Endometrial microvascular endothelial cells (primary cell): ENCODE data around the gene DCTN2. TPM values are rescaled to one million over a fixed set of nuclear protein-coding genes. Genes with fewer than 3 reads are reported as not detected.
"Not testable (repeated sequence)": the region's sequence is repeated elsewhere in the genome, so short reads cannot be mapped to it uniquely, and the experiment has no call there.

Source experiments
- in situ Hi-C: cut with HindIII; loops from 2 replicates; pipeline ENCODE4 v1.10.0; 2017; ENCODE audit warnings: low sequenced_read_pairs, low pct_unique_long_range_greater_than_20kb; ENCODE audit errors: inconsistent ontology term
- total RNA-seq: library from RNA; depleted of rRNA; stranded (reverse); fragments of >200 nt; gene quantifications from one replicate; pipeline ENCODE4 v1.2.3, GENCODE V29; 2015; ENCODE audit errors: inconsistent ontology term

Gene DCTN2
- total RNA-seq, 1 donor from 2014 or later = 221 TPM

DNA sequence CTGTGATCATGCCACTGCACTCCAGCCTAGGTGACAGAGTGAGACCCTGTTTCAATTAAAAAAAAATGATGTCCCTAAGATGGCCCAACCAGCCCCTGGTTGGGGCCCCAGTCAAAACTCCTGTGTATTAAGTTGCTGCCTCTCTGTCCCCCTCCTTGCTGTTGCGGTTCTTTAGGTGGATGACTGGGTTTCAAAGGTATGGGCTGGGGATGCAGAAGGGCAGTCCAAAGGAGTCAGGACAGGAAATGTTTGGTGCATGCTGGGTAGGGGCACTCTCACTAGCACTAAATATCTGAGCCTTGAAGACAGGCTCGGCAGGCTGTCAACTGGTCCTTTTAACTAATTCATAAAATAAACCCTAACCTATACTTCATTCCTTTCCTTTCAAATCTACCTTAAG, 32.0 kb upstream of the DCTN2 start:
- in situ Hi-C loops = no loop called here

DNA sequence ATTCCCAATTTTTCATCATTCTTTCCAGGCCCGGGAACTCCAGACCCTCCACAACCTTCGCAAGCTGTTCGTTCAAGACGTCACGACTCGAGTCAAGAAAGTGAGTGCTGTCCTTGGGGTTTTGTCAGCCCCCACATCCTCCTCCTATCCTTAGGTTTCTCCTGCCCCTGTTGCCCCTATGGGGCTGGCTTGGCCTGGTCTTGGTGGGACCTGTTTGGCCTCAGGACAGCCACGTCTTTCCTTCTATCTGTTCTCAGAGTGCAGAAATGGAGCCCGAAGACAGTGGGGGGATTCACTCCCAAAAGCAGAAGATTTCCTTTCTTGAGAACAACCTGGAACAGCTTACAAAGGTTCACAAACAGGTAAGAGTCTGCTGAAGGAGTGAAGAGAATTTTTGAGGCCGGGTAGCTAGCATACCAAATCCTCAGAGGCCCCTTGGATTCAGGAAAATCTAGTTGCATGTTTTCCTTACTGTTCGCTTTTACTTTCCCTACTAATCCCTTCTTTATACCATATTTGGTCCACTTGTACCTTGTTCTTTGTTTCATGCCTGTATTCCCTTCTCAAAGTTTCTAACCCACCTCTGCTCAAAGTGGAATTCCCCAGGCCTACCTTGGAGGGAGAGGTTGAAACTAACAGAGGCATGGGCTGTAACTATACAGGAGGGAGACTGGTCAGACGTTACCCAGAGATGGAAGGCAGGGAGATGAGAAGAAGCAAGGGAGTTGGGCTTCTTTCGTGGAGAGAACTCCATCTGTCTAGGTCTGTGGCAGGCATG, 31.2 kb upstream of the DCTN2 start:
- in situ Hi-C loops = no loop called here

DNA sequence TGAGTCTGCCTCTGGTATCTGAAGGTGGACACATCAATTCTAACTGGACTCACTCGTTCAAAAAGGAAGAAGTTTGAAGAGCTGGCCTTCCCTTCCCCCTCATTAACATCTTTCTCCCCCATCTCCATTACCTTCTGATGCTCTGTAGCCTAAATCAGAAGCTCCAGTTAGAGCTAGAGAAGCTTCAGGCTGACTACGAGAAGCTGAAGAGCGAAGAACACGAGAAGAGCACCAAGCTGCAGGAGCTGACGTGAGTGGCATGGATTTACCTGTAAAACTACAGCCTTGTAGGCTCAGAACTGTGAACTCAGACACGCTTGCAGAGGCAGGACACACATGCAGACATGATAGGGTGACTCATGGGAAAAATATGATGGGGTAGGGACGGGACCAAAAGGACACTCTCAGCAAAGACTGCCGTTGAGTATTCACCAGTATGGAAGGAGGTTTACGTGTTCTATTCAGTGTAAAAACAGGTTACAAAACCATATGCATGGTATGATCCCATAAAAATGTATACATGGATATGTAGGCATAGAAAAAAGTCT, 29.7 kb upstream of the DCTN2 start:
- in situ Hi-C loops = no loop called here

DNA sequence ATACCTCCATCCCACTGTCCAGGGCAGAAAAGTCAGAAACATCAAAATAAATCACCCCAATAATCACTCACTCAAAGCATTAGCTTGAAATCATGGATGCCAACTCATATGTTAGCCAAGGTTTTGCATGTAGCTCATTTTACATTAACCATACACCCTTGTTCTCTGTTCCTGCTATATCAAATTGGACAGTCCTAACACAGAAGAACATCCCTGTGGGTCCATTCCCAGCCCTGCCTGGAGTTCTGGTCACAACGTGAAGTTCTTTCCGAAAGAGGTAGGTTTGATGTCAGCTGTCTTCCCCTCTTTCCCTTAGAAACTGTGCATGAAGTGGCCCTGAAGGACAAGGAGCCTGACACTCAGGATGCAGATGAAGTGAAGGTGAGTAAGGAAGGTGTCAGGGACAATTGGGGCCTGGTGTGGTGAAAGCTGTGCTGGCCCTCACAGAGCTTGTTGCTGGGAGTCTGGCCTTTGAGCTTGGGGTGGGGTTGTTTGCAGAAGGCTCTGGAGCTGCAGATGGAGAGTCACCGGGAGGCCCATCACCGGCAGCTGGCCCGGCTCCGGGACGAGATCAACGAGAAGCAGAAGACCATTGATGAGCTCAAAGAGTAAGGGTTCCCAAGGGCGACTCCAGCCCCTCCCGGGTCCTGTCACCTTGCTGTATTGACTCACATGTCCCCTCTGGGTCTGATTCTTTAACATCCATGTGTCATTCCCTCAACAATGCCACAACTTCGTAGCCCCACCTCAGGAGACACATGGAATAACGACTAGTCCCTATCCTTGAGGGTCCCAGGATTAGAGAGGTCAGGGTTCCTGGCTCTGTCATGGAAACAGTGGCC, 29.0 kb upstream of the DCTN2 start:
- in situ Hi-C loops = no loop called here

DNA sequence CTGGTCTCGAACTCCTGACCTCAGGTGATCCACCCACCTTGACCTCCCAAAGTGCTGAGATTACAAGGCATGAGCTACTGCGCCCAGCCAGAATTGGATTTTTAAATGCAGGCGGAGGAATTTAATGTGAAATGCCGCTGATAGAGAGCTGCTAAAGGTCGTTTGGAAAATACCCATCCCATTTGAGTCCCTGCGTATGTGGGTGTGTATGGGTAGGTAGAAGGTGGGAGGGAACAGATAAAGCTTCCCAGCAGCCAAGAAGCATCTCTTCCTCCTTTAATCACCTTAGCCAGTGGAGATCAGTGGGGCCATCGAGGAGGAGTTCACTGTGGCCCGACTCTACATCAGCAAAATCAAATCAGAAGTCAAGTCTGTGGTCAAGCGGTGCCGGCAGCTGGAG, 27.8 kb upstream of the DCTN2 start:
- in situ Hi-C loops = no loop called here

DNA sequence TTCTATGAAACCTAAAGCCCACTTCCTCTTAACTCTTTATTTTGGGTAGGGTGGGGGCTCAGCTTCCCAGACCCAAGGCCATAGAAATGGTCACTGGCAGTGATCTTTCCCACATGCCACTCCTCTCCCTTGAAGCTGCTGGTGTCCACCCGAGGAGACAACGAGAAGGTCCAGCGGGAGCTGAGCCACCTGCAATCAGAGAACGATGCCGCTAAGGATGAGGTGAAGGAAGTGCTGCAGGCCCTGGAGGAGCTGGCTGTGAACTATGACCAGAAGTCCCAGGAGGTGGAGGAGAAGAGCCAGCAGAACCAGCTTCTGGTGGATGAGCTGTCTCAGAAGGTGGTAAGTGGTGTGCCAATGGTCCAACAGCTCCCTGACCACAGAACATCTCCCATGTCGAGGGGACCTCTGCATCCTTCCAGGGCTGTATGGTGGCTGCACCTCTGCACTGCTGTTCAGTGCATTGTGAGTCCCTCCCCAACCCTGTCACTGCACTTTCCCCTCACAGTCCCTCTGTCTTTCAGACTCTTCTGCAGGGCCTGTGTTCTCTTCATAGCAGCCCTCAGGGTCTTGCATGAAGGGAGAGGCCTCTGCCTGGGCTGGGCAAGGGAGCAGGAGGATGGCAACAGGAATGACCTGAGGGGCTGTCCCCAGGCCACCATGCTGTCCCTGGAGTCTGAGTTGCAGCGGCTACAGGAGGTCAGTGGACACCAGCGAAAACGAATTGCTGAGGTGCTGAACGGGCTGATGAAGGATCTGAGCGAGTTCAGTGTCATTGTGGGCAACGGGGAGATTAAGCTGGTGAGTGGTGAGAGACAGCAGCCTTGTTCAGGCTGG, 25.2 kb upstream of the DCTN2 start:
- in situ Hi-C loops = no loop called here

DNA sequence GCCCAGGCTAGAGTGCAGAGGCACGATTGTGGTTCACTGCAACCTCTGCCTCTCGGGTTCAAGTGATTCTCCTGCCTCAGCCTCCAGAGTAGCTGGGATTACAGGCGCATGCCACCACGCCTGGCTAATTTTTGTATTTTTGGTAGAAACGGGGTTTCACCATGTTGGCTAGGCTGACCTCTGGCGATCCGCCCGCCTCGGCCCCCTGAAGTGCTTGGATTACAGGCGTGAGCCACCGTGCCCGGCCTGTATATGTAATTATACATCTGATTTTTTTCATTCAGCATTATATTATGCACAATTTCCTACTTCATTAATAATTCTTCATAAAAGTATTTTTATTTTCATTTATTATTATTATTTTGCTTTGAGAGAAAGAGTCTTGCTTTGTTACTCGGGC, 23.4 kb upstream of the DCTN2 start:
- in situ Hi-C loops = not testable (repeated sequence)

DNA sequence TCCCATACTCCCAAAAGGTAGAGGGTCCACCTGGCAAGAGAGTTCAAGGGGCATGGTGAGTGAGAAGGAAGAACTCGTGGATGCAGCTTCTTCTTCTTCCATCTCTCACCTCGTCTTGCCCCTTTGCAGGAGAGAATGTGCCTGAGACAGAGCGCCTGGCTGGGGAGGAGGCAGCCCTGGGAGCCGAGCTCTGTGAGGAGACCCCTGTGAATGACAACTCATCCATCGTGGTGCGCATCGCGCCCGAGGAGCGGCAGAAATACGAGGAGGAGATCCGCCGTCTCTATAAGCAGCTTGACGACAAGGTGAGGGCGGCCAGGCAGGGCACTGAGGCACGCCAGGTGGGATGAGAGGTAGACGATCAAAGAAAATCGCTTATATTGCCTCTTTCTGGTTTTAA, 22.9 kb upstream of the DCTN2 start:
- in situ Hi-C loops = no loop called here

DNA sequence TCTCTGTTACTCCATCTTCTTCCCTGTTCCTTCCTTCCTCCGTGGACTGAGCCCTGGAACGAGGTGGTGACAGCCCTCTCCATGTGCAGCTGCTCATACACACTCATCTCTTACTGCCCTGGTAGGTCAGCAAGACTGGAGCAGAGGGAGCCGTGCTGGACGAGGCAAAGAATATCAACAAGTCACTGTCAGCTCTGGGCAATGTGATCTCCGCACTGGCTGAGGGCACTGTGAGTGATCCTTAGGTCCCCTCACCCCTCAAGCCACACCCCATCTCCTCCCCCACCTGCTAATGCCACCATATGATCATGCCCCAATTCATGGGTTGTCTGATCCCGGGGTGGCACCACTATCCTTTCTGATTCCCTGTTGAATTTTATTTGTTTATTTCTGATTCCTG, 21.8 kb upstream of the DCTN2 start:
- in situ Hi-C loops = no loop called here

DNA sequence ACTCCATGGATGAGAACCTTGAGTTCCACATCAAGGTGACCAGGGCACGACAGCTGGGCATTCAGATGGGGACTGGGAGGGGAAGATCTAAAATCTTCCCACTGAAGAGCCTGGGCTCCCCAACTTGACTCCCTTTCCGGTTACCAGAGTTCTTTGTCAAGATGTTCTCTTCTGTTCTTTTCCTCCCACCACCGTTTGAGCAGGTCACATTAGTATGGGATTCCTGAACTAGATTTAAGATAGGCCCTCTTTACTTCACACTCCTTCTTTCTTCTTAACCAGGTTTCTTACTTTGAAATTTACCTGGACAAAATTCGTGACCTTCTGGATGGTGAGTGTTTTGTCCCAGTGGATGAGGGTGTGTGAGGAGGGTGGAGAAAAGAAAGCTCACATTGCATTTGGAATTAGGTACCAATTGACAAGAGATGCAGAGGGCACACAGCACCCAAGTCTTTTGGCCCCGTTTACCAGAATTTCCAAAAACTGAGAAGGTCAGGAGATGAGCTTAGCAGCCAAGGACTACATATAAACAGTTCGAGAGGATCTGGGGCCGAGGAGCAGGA, 17.3 kb upstream of the DCTN2 start:
- in situ Hi-C loops = no loop called here

DNA sequence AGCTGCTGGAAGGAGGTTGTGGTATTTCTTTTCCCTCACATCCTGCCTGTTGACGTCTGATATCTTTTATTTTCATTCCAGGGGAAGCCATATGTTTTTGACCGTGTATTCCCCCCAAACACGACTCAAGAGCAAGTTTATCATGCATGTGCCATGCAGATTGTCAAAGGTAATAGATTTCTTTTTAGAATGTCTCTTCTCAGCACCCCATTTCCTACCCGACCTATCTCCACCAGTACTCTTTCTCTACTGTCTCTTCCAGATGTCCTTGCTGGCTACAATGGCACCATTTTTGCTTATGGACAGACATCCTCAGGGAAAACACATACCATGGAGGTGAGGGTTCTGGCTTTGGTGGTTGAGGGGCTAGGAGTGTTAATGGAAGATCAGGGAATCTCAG, 16.4 kb upstream of the DCTN2 start:
- in situ Hi-C loops = no loop called here

DNA sequence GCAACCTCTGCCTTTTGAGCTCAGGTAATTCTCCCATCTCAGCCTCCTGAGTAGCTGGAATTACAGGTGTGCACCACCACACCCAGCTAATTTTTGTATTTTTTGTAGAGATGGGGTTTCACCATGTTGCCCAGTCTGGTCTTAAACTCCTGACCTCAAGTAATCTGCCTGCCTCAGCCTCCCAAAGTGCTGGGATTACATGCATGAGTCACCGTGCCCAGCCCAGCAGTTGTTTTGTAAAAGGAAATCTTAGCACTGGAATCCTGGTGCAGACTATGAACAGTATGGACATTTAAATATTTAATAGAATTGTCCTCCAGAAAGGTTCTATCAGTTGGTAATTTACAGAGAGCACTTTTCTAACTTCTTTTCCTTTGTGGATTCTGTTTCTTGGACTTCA, 14.1 kb upstream of the DCTN2 start:
- in situ Hi-C loops = not testable (repeated sequence)

DNA sequence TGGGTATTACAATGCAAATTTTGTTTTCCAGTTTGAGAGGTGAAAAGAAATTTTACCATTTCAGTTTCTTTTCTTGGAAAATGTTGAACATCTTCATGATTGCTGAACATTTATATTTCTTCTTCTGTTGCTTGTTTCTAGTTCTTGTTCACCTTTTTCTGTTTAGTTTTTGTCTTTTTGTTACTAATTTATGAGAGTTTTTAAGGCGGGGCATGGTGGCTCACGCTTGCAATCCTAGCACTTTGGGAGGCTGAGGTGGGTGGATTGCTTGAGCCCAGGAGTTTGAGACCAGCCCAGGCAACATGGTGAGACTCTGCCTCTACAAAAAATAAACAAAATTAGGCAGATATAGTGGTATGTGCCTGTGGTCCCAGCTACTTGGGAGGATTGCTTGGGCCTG, 13.5 kb upstream of the DCTN2 start:
- in situ Hi-C loops = no loop called here

DNA sequence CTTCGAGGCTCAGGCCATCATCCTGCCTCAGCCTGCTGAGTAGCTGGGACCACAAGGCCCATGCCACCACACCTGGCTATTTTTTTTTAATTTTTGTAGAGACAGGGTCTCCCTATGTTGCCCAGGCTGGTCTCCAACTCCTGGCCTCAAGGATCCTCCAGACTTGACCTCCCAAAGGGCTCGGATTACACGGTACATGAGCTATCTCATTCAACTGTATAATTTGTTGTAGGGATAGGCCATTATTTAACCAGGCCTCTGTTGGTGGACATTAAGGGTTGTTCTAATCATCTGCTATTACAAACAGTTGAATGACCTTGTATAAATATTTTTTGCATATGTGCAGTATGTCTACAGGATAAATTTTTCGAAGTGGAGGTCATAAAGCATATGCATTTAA, 11.9 kb upstream of the DCTN2 start:
- in situ Hi-C loops = no loop called here

DNA sequence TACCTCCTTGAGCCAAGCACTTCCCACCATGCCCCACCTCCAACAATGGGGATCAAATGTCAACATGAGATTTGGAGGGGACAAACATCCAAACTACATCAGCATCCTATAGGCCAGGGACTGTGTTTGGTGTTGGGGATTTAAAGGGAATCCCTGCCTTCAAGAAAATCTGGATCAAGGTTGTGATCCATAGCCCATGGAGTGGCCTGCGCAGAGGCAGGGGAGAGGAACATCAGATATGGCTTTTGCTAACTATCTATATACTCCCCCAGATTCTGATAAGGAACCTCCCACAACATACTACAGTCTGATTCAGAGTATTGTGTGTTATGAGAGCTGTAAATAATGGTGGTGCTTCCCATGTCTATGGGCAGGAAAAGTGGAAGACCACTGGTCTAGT, 7.9 kb upstream of the DCTN2 start:
- in situ Hi-C loops = no loop called here

DNA sequence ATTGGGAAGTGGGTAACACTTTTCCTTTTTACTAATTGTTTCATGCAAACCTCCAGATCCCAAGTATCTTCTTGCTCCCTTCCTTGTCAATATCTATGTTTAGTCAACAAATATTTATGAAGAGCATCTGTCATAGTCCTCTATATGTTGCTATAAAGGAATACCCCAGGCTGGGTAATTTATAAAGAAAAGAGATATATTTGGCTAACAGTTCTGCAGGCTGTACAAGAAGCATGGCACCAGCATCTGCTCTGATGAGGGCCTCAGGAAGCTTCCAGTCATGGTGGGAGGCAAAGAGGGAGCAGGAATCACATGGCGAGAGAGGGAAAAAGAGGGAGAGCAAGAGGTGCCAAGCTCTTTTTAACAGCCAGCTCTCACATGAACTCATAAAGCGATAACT, 7.5 kb upstream of the DCTN2 start:
- in situ Hi-C loops = no loop called here

DNA sequence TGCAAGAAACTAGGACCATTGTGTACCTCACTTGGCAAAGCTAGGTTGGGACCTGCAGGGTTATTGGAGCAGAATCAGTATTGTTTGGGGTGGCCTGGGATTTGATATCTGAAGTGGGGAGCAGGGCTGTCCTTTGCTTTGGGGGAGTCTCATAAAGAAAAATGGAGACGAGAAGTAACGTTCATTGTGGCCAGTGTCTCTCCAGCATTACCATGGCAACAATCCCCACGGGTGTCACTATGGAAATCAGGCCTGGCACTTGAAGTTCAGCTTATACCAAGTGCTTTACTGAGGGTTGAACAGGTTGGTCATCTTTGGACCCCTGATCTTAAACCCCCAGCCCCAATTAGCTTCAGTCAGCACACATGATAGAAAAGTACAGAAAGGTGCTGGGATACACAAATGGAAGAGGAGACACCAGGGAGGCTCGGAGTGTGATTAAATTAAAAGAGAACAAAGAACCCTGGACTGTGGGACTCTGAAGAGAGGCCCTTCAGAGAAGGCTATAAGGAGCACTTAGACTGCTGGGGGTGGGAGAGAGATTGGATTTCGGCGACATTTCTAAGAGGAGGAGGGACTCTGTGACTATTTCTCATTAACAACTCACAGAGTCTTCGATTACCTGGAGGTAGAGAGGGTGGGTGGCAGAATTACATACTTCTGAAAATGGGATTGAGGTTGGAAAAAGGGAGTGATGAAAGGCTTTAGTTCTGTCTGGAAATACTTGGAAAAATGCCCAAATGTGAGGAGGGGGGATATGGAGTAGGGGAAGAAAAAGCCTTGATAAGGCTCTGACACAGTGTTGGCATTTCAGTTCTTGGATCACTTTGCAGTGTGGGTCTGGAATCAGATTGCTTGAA, 6.6 kb upstream of the DCTN2 start:
- in situ Hi-C loops = no loop called here

DNA sequence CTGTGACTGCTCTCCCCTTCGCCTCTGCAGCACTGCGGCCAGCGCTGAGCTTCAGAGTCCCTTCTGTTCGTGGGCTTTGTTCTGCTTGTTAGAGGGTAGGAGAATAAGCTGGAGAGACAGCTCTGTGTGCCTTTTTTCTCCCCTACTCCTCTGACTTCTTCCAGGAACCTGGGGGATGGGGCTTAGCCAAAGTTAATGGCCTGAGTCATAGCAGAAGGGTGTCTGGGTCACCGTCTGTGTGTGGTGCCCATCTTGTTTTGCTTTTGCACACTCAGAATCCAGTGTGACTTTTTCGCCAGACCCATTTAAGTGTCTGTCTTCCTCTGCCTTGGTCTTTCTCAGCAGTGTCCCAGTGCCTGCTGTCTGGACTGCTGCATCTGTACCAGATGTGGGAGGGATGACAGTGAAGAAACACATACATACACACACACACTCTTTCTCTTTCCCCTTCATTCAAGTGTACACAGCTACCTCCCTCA, 5.9 kb upstream of the DCTN2 start:
- in situ Hi-C loops = no loop called here
